NCI-H1436 treated with DMSO at 0.1 percent for 48 hours (cell line): ENCODE measurements around the gene TRIP13.
"Not testable (repeated sequence)": the region's sequence is repeated elsewhere in the genome, so short reads cannot be mapped to it uniquely, and the experiment has no call there.

Source experiments
- DNase-seq: peaks from one replicate; lab custom pipeline; 2025; lab: John Stamatoyannopoulos, UW

TRIP13 gene

DNA sequence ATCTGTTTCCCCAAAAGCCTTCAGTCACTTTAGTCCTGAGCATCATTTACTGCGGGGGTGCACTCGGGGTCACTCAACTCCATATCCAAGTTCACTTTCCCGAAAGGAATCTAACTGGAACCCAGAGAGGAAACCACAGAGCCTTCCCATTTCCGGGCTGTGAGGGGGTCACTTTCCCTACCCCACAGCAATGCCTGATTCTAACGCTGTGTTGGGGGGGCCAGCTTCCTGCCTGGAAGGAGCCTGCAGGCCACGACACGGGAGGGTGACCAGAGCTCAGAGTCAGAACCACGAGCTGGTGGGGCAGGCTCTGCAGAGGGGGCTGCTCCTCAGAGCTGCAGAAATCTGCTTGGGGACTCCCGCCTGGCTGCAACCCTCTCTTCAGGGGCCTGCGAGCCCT lies 20.4 kb upstream of the TRIP13 start:
- DNase-seq = no peak

DNA sequence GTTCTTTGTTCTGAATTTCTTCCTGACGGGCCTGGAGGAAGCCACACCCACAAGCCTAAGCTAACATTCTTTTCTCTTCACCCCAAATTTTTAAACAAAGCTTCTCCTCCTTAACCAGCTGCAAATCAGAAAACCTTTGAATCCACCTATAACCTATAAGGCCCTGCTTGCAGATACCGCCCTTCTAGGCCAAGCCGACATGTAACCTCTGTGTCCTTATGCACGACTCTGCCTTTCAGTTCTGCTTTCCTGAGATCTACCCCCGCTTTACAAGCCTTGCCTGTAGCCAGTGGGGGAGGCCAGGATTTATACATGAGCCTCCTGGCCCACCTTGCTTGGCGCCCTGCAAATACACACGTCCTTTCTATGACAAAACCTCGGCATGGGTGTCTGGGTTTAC lies 19.4 kb upstream of the TRIP13 start:
- no peak for DNase-seq

DNA sequence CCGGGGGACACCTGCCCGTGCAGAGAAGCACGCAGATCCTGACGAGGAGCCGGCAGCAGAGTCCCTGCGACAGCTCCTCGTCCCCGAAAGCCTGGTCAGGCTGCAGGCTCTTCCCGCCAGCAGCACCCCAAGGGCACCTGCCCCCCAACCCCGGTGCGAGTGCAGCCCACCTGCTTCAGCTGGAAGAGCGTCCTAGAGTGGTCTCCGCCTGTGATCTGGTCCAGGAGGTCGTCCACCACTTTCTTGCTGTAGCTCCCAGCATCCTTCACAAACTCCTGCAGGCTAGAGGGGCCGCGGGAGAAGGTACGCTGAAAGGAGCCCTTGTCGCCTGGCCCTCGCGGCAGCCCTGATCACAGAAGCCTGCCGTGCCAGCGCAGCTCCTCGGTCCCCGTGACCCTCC lies 16.8 kb upstream of the TRIP13 start:
- DNase-seq = no peak

DNA sequence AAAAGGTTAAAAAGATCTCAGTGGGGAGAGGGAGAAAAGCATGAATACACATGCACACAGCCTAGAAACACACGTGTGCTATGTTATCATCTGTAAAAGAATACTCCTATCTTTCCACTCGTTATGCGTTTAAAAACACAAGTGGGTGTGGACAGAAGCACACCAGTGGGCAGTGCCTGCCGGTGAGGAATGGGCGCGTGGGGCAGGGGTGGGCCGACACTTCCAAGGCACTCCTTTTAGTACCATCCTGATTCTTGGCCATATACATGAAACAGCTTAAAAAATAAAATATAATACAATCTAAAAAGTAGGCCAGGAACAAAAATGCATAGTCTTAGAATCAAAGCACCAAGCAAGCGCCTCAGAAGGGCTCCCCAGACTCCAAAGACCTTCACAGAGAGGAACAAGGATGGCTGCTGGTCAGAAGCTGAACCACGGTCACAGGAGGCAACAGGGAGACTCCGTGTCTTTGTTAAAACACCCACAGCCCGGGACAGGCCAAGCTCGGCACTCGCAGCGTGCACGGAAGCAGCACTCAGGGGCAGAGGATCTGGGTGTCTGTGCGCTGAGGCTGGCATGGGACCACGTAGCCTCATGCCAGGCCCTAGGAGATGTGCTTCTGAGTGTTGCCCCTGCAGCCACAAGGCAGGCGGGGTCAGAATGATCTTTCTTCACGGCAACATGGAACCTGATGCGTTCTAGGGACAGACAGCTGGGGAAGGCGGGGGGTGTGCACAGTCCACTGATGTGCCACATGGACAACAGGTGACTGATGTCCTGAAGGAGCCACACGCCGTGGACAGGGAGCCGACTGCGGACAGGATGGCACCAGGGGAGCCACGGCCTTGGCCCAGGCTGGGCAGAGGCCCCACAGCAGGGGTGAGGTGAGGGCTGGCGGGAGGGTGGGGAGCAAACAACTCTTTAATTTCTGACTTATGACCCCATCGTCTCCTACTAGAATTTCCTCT lies 16.0 kb upstream of the TRIP13 start:
- DNase-seq = no peak

DNA sequence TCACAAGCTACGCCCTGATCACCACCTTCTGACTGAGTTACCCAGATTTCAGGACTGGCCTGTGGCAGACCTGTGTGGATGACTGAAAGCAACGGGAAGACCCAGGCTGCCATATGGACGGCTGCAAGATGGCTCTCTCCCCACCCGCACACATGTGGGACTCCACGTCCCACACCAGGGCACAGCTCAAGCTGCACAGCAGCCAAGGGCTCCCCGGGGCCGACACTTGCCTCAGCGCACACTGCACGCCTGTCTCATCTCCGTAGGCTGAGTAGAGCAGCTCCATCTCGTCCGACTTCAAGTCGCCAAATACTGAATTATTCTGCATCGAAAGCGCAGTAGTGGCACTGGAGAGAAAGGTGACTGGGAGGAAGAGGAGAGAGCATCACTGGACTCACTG lies 14.6 kb upstream of the TRIP13 start:
- no peak for DNase-seq

DNA sequence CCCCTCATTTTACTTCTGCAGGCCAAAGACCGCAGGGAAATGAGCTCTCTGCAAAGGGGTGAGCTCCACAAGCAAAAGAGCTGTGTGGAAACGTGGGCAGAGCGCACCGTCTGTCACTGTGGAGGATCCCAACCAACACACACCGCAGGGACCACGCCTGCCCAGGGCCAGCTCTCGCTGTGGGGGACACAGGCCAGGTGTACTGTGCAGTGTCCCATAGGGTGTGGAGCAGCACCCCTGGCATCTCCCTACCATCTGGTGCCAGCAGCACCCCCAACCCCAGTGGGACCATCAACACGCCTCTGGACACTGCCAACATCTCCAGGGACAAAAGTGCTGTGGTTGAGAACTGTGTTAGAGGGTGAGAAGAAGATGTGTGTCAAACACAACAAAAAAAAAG lies 14.0 kb upstream of the TRIP13 start:
- DNase-seq = not testable (repeated sequence)

DNA sequence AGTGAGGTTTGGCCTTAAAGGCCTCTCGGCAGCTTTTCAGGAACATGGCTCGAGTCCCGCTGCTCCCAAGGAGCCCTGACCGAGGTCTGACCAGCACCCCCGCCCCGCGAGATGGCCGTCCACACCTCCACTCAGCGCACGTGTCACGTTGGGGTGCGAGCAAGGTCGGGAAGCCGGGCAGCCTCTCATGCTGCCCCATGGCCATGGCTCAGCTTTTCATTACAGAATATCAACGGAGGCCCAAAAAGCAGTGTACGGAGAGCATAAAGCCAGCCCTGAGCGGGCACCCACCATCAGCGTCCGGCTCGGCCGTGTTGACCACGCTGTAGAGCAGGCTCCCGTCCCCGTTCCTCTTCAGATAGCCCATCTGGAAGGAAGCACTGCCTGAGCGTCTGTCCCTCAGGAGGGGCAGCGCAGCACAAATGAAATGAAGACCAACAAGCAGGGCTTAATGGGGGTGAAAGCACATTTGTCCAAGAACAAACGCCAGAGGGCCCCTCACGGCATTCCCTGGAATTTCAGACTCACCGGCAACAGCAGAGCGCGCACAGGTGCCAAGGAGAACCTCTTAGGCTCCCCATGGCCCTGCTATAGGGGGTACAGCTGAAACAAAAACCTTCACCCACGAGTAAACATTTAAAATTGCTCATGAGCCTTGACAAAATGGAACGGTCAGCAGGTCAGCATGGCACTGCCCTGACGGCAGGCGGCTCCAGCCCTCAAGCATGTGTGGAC lies 11.7 kb upstream of the TRIP13 start:
- DNase-seq = no peak

DNA sequence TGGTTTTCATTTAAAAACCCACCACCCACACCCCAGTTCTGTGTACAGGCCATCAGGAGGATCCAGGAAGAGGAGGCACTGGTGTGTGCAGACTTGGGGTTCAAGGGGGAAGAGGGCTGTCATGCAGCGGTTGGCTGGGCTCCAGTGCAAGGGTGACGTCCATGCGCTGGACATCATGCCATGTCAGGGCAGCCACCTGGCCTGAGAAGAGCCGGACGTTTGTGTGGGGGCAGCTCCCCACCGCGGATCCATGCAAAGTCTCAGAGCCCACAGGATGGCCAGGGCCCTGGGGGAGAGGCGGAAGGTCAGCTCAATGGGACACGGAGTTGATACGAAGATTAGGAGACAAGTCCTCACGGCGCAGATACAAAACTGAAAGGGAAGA lies 11.1 kb upstream of the TRIP13 start:
- no peak for DNase-seq

DNA sequence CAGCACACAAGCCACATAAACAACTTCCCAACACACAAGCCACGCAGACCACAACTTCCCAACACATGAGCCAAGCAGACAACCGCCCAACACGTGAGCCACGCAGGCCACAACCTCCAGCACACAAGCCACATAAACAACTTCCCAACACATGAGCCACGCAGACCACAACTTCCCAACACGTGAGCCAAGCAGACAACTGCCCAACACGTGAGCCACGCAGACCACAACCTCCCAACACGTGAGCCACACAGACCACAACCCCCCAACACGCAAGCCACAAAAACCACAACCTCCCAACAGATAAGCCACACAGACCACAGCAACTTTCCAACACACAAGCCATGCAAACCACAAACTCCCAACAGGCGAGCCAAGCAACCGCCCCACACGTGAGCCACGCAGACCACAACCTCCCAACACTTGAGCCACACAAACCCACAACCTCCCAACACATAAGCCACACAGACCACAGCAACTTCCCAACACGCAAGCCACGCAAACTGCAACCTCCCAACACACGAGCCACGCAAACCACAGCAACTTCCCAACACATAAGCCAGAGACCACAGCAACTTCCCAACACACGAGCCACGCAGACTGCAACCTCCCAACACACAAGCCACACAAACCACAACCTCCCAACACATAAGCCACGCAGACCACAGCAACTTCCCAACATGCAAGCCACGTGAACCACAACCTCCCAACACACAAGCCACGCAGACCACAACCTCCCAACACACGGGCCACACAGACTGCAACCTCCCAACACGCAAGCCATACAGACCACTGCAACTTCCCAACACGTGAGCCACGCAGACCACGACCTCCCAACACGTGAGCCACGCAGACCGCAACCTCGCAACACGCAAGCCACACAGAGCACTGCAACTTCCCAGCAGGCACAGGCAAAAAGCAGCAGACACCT lies 10.2 kb upstream of the TRIP13 start:
- DNase-seq = no peak

DNA sequence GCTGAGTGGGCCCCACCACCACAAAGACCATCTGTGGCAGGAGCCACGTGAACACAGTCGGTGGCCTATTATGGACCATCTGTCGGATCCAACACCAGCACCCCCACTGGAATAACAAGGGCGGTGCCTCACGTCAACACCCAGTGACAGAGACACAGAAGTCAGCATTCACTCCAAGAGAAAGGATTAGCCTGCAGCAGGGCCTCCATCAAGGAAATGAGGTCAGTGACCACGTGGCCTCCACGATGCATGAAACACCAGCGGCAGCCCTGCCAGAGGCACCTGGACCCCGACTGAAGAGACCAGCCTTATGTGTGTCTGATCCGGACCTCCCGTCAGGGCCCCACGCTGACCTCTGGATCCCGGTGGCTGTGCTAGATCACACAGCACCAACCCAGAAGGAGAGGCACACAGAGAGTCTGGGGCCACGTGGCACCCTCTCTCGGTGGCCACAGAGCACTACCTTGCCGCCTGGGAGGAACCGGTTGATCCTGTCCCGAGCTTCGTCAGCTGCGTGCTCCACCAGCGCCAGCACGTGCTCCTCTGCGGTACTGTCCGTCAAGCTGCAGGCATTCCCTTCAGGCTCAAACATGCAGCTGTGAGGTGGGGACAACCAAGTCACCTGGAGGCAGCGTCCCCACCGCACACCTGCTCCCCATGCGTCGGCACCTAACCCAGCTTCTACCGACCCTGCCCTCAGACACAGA lies 9.1 kb upstream of the TRIP13 start:
- DNase-seq = no peak

DNA sequence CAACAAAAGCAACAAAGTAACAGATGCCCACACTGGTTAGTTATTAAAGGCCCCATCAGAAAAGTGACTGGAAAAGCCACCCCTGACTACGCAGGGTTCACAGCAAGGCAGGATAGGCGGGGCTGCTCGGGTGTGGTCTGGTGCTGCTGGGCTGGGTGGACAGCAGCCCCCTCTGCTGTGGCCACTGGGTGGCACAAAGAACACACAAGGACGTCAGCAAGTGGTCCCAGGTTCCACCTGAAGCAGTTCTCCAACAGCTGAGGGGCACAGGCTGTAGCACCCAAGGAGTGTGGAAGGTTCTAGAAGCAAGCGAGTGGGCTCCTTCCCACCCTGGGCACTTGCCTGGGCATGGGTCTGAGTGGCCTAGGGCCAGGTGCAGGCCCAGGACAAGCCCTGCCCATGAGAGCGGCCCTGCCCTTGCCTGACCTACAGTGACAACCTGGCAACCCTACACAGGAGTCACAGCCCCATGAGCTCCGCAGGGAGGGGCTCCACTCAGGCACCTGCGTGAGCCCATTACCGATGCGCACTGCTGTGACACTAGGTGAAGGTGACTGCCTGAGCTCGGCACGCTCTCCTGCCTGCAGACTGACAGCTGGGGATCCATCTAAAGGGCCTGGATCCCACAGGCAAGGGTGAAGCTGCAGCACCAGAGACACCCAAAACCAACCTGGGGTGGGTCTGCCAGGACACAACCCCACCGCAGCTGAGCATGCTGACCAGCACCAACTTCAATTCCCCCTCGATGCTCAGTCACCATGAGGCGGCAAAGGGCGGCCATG lies 8.1 kb upstream of the TRIP13 start:
- no peak for DNase-seq

DNA sequence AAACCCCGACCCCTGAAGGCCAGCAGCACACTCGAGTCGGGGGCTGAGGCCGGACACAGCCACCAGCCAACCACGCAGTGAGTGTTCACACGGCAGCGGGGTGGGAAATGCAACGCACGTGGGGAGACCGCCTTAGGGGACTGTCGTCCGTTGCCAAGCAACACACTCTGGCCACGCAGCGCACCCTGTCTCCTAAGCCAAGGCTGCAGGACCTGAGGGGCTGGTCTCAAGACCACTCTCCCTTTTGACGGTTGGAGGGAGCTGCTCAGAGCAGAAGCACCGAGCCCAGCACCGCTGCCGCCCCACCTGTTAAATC lies 7.6 kb upstream of the TRIP13 start:
- DNase-seq = no peak

DNA sequence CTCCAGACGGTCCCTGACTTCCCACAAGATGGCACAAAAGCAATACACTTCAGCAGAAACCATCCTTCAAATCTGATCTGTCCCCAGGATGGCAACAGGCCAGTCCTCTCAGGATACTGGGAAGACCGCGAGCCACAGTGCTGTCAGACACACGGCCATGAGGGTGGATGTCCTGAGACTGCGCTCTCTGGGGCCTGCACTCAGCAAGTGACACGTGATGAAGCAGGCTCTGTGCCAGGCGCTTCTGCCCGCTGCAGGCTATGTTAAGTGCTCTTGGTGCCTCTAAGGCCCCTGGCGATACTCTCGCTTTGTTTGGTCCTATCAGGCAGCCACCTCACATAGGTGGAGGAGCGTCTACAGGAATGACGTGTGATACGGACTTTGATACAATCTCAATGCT lies 7.2 kb upstream of the TRIP13 start:
- DNase-seq = no peak

DNA sequence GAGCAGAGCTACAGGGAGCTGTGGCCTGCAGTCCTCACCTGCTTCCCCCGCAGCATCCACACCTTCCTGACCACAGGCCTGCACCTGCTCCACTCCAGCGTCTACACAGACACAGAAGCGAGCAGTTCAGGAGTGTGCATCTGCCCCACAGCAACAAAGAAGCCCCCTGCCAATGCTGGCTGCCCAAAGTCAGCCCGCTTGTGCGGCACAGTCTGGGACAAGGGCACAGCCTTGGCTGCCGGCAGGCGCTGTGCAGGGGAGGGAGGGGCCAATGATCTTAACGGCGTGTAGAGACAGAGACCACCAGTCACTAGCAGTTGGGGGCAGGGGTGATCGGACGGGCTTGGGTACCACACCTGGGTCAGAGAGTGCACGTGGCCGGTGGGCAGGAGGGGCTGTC lies 6.6 kb upstream of the TRIP13 start:
- no peak for DNase-seq

DNA sequence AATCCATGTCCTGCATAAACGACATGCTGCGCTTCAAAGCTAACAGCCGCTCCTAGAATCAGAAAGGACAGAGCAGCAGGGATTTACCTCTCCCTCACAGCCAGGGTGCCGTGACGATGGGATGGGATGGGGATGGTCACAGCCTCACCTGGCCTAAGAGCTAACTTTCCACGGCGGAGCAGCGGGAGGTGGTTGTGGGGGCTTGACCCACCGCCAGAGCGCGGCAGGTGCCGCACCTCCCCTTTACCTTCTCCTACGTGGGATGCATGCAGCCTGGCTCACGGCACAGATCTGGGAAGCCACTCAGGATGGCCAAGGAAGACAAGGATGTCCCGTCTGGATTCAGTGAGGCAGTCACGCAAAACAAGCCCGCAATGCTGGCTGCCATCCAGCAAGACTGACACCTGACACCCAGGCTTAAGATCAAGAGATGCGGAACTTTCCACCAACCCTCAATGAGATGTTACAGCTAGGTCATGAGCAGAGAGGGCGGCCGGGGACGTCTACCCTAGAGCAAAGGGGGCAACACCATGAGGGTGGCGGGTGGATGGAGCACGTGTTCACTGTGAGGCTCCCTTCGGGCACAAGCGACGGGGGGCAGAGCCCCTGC lies 5.9 kb upstream of the TRIP13 start:
- no peak for DNase-seq

DNA sequence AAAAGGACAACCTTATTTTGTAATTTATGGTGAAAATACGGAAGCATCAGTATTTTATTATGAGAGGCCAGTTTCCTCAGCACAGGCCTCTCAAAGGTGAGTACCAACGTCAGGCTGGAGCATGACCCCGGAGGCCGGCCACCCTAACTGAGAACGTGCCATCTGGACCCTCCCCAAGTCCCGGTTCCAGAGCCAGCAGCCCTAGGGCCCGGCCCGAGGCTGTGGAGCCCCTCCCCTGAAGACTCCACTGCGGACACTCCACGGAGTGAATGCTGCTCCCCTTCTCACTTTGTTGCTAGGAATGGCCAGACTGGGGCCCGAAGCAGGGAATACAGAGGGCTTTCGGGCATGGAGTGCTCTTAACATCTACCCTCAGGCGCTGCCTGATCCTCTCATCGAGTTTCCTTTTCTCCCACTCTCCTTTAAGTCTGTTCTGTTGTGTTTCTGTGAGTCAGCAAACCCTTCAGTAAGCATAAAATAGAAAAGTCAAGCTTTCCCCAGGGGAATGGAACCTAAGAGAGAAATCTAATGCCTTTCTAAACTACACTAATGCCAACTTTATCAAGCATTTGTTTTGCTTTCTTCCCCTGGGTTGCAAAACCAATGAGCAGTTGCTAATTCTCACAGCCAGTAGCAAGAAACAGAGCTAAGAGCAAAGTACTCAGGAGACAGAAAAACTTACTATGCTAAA lies 4.6 kb upstream of the TRIP13 start:
- DNase-seq = no peak

DNA sequence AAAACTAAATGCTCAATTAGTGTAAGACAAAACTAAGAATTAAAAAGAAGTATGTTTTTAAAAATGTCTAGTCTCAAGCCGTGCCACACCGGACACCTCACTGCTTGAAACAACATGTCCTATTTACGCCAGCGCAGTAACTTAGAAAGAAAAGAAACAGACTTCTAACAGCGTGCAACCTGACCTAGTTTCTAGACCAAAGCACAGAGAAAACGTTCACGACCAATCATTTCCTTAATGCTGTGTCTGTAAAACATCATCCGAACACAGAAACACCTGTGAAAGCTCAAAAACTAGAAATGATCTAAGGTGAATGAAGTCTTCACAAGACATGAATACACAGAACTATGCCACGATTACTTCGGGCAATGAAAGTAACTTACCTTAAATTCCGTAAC lies 4.0 kb upstream of the TRIP13 start:
- no peak for DNase-seq

DNA sequence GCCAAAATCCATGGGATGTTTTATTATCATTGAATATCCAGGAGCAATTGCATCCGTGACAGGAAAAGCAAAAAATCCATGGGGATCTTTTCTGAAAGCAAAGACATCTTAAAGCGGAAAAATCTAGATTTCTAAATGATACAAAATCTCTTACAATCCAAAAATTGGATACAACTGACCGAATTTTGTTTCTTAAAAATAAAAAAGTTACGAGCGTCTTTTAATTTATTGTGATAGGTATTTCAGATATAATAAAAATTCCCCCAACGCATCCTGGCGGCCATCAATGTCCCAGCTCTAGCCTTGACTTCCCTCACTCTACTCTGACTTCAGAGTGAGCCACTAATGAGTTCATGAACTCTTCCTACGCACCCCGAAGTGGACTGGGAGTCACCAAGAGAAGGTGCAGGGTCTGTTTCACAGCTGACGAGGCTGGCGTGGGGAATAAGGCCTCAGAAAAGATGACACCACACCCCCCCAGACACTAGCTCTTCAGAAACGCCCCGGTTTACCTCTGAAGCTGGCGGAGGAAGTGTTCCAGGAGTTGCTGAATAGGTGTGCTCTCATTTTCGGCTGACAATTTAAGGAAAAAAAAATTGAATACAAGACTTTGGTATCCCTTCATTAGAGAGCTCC lies 3.5 kb upstream of the TRIP13 start:
- DNase-seq = no peak

DNA sequence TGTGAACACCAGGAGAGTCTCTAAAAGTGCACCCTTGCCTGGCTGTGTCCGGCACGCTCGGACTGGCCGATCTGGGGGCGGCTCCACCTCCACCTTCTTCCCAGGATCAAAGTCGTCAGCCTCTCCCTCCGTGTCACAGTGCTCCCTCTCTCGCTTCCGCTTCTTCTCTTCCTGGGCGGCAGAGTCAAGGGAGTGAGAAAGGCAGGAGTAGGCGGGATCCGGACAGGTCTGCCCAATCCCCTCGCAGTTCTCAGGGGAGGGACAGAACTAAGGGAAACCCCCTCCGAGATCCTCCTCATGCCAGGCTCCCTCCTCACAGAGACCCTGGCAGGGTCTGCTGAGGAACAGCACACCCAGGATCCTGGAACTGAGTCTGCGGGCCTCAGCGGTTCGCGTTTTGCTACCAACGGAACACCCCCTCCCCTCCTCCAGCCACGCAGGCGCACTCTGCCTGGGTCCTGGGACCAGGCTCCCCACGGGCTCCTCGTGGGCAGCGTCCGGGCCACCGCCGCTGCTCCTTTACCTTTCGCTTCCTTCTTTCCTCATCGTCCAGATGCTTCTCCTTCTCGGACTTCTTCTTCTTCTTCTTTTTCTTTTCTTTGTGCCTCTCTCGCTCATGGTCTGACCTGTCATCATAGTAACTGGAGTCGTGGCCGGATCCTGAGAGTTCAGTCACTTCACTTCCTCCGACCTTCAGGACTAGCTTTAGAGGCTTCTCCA lies 1.4 kb upstream of the TRIP13 start:
- no peak for DNase-seq
